GM18526 (cell line): ENCODE measurements around the gene ATP1A1.

Source experiments
- POLR2A ChIP-seq: IDR thresholded peaks from 3 replicates; pipeline ENCODE4 v1.6.1; 2011; ENCODE audit not compliant: insufficient read length; ENCODE audit errors: extremely low read depth

ATP1A1 gene

GRCh38 chr1:116335850-116336624 lies 37.0 kb upstream of the ATP1A1 start:
- TF ChIP-seq POLR2A, result no peak

GRCh38 chr1:116337398-116337797 lies 35.6 kb upstream of the ATP1A1 start:
- TF ChIP-seq POLR2A, result no peak

- TF ChIP-seq POLR2A, result no peak
Measured at GRCh38 chr1:116338400-116338799, 34.6 kb upstream of the ATP1A1 start.

- no peak for TF ChIP-seq POLR2A
Measured at GRCh38 chr1:116340506-116341231, 32.4 kb upstream of the ATP1A1 start.

- no peak for TF ChIP-seq POLR2A
Measured at GRCh38 chr1:116343019-116343418, 30.0 kb upstream of the ATP1A1 start.

- TF ChIP-seq POLR2A, result no peak
Measured at GRCh38 chr1:116345011-116345410, 28.0 kb upstream of the ATP1A1 start.

GRCh38 chr1:116345843-116346242 lies 27.2 kb upstream of the ATP1A1 start:
- no peak for TF ChIP-seq POLR2A

- TF ChIP-seq POLR2A, result no peak
Measured at GRCh38 chr1:116346943-116347673, 25.9 kb upstream of the ATP1A1 start.

- TF ChIP-seq POLR2A, result no peak
Measured at GRCh38 chr1:116347696-116348095, 25.3 kb upstream of the ATP1A1 start.

- no peak for TF ChIP-seq POLR2A
Measured at GRCh38 chr1:116350097-116350645, 22.9 kb upstream of the ATP1A1 start.

GRCh38 chr1:116351914-116352313 lies 21.1 kb upstream of the ATP1A1 start:
- no peak for TF ChIP-seq POLR2A

GRCh38 chr1:116352349-116352813 lies 20.7 kb upstream of the ATP1A1 start:
- no peak for TF ChIP-seq POLR2A

GRCh38 chr1:116353155-116353554 lies 19.9 kb upstream of the ATP1A1 start:
- TF ChIP-seq POLR2A, result no peak

GRCh38 chr1:116356067-116356466 lies 17.0 kb upstream of the ATP1A1 start:
- no peak for TF ChIP-seq POLR2A

GRCh38 chr1:116356673-116357072 lies 16.4 kb upstream of the ATP1A1 start:
- TF ChIP-seq POLR2A, result no peak
